Islet of Langerhans (tissue), 1 donor: ENCODE results near the gene PDE12.

Experiments used
- FAIRE-seq: peaks from one replicate; lab custom pipeline; 2011; peaks lifted over from hg19 to GRCh38; lab: Jason Lieb, UNC

The PDE12 gene, protein sequence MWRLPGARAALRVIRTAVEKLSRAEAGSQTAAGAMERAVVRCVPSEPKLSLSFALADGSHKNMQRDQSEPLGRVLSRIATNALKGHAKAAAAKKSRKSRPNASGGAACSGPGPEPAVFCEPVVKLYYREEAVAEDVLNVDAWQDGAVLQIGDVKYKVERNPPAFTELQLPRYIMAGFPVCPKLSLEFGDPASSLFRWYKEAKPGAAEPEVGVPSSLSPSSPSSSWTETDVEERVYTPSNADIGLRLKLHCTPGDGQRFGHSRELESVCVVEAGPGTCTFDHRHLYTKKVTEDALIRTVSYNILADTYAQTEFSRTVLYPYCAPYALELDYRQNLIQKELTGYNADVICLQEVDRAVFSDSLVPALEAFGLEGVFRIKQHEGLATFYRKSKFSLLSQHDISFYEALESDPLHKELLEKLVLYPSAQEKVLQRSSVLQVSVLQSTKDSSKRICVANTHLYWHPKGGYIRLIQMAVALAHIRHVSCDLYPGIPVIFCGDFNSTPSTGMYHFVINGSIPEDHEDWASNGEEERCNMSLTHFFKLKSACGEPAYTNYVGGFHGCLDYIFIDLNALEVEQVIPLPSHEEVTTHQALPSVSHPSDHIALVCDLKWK

DNA sequence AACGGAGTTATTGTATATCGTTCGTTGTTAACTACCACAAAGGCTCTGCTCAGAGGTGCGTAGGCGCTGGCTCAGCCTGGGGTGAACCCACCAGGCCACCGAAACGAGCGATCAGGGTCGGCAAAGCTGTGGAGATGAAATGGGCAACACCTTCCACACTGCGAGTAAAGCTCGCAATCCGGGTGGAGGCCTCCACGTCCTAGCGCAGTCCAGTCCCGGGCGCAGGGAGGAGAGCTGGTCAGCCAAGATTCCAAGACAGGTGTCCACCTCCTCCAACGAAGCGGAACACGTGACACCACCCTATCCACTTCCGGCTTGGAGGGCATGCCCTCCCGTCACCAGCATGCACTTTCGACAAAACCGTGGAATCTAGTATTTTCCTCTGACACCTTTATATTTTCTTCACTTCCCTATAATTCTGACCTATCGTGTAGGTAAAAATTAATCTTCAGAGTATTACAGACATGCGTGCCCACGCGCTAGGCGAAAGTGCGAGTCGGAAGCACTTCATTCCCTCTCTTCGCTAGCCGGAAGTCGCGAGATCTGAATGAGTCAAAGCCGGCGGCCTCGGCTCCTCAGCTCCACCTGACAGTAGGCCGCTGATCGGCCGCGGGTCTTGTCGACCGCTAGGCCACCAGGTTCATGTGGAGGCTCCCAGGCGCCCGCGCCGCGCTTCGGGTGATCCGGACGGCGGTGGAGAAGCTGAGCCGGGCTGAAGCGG lies at the start of gene PDE12:
TSS of gene PDE12 (plus strand) at position 537 of the 721 bp plus-strand sequence. CDS start at position 643, 106 bp downstream.
- peak; percentile 85 for FAIRE-seq

DNA sequence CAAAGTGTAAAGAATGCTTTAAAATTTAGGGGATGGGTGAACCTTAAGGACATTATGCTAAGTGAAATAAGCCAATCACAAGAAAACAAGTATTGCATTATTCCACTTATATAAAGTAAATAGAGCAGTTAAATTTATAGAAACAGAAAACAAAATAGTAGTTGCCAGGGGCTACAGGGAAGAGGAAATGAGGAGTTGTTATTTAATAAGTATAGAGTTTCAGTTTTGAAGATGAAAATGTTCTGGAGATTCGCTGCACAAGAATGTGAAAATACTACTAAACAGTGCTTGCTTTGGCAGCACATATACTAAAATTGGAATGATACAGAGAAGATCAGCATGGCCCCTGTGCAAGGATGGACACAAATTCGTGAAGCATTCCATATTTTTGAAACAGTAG lies 43.9 kb upstream of the PDE12 start:
- no peak for FAIRE-seq

DNA sequence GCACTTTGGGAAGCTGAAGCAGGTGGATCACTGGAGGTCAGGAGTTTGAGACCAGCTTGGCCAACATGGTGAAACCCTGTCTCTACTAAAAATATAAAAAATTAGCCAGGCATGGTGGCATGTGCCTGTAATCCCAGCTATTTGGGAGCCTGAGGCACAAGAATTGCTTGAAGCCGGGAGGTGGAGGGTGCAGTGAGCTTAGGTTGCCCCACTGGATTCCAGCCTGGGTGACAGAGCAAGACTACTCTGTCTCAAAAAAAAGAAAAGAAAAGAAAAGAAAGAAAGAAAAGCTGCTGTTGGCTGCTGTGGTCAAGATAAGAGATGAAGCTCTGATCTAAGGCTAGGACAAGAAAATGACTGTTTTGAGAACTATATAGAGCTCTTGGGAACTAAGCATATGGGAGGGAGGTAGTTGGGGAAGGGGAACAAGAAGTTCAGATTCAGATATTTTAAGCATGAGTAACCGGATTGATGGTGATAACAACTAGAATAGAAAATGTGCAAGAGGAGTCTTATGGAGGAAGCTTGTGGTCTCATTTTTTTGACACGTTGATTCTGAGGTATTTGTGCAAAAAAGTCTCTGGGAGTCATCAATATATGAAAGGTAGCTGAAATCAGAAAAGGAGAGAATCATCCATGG lies 37.7 kb upstream of the PDE12 start:
- FAIRE-seq = no peak

DNA sequence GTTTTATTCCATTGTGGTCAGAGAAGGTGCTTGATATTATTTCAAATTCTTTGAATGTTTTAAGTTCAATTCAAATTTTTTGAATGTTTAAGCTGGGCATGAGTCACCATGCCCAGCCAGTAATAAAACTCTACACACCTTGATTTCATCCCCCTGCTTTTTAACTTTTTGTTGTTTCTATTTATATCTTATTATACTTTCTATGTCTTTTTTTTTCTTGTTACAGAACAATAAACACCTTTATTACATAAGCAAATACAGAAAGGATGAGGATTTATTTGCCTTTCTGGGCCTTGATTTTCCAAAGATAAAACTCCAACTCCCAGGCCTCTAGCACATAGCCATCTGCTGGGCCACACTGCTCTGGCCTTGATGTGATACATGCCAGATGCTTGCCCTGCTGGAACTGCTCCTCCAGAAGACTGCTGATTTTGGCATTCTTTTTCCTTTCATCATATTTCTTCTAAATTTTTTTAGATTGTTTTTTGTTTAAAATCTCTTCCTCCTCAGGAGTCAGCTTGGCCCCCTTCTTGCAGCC lies 25.9 kb upstream of the PDE12 start:
- FAIRE-seq = no peak

DNA sequence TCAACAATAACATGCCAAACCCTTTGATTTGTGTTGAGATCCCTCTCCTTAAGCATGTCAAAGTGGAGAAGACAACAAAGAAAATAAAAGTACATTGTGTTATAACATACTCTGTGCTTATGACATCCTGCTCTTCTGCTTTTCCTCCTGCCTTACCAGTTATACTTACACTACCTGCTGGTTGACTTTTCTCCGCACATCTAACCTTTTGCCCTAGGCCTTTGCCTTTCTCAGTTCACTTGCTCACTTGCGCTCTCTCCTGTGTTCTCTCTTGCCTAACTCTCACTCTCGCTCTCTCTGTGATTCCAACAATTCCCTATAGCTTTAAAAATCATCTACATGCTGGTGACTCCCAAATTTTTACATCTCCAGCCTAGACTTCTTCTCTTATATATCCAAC lies 17.6 kb upstream of the PDE12 start:
- FAIRE-seq = no peak

DNA sequence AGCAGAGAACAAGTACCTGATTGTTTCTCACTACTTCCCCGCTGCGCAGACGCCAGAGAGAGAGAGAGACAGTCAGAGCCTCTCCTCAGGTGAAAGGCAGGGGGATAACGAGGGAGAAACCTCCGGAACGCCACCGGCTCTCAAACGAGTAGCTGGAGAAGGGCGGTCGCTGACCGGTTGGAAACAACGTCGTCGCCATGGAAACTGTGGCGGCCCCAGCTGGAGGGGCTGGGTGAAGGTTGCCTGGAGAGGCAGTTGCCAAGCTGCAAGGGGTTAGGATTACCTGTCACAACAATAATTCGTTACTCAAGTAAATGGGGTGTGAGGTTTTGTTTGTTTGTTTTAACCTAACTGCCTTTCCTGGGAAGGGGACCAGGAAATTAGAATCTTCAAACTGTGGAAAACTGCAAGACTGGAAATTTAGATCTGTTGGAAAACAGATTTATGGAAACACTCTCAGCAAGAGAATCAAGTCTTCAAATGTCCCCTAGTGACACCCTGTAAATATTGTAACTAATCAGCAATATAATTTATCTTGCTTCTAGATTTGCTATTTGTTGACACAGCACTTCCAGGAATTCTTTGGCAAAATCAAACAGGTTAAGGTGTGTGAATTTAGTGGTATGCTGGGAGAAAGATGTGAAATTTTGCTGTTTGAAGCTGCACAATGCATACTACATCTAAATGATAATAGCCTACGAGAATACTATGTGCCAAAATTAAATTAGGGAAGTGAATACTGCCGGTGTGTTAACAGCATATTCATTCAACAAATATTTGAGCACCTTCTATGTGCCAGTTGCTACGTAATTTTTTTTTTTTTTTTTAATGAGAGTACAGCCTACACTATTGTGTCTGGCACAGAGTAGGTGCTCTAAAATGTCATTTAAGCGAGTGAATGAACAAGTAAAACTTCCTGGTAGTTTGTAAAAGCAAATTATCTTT lies 11.6 kb upstream of the PDE12 start, which contains the start of gene DNAH12:
TSS of gene DNAH12 (minus strand) at position 164 of the 945 bp plus-strand sequence. CDS start 1,474 bp downstream, outside the sequence.
- FAIRE-seq = peak; percentile 96

DNA sequence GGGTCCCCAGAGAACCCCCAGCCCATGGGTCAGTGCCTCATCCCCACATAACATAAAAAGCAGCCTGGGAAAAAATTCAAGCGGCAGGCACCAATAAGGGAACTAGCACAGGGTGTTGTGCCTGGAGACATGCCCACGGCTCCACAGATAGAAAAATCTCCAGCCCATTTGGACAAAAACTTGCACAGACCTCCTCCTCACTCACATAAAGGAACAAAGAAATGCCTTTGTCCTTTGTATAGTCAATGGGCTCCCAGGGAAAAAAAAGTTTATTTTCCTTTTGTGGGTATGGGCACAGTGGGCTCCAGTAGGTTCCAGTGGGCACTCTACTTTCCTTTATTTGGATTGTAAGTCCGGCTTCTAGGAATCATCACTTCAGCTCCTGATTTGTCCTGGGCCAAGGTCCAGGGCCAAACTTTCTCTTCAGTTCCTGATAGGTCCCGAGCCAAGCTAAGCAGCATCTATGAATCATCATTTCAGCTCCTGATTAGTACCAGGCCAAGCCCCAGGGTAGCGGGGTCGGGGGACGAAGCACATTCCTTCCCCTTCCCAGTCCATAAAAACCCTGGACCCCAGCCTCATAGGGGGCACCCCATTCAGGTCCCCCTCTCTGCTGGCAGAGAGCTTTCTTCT lies 10.3 kb upstream of the PDE12 start:
- no peak for FAIRE-seq

DNA sequence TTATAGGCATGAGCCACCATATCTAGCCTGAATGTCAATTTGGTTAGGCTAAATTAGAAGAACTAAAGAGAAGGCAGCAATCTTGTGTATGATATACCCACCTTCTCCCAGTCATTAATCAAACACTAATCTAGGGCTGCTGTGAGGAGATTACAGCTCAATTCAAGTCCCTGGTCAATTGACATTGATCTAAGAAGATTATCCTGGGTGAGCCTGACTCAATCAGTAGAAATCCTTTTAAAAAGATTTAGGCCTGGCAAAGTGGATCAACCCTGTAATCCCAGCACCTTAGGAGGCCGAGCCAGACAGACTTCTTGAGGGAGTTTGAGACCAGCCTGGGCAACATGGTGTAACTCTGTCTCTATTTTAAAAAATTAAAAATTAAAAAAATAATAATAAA lies 9.5 kb upstream of the PDE12 start:
- FAIRE-seq = no peak

DNA sequence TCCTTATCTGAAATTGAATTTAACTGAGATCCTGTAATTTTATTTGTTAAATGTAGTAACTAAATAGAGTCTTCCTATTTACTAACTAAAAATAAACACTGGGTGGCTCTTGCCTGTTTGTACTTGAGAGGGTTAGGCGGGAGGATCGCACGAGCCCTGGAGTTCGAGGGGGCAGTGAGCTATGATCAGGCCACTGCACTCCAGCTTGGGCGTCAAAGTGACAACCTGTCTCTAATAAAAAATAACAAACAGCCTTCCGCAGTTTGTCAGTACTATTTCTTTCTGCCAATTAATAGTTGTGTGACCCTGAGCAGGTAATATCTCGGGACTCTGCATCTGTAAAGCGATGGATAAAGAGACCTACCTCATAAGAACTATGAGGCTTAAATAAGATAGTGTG lies 768 bp upstream of the PDE12 start:
- no peak for FAIRE-seq

DNA sequence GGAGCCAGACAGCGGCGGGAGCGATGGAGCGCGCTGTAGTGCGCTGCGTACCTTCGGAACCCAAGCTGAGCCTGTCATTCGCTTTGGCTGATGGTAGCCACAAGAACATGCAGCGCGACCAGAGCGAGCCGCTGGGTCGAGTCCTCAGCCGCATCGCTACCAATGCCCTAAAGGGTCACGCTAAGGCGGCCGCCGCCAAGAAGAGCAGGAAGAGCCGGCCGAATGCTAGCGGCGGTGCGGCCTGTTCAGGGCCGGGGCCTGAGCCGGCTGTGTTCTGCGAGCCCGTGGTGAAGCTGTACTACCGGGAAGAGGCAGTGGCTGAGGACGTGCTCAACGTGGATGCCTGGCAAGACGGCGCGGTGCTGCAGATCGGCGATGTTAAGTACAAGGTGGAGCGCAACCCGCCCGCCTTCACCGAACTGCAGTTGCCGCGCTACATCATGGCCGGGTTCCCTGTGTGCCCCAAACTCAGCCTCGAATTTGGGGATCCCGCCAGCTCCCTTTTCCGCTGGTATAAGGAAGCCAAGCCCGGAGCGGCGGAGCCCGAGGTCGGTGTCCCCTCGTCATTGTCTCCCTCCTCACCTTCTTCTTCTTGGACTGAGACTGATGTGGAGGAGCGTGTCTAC lies 498 bp downstream of the PDE12 start:
- FAIRE-seq = no peak

DNA sequence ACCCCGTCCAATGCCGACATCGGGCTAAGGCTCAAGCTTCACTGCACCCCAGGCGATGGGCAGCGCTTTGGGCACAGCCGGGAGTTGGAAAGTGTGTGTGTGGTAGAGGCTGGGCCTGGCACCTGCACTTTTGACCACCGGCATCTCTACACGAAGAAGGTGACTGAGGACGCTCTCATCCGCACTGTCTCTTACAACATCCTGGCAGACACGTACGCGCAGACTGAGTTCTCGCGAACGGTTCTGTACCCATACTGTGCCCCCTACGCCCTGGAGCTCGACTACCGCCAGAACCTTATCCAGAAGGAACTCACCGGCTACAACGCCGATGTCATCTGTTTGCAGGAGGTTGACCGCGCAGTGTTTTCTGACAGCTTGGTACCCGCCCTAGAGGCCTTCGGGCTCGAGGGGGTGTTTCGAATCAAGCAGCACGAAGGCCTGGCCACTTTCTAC lies 1.0 kb downstream of the PDE12 start:
- no peak for FAIRE-seq

DNA sequence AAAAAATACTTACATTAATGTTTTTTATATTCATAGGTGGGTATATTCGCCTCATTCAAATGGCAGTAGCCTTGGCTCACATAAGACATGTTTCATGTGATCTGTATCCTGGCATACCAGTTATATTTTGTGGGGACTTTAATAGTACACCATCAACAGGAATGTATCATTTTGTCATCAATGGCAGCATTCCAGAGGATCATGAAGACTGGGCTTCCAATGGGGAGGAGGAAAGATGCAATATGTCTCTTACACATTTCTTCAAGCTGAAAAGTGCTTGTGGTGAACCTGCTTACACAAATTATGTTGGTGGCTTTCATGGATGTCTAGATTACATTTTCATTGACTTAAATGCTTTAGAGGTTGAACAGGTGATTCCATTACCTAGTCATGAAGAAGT lies 3.5 kb downstream of the PDE12 start:
- no peak for FAIRE-seq

DNA sequence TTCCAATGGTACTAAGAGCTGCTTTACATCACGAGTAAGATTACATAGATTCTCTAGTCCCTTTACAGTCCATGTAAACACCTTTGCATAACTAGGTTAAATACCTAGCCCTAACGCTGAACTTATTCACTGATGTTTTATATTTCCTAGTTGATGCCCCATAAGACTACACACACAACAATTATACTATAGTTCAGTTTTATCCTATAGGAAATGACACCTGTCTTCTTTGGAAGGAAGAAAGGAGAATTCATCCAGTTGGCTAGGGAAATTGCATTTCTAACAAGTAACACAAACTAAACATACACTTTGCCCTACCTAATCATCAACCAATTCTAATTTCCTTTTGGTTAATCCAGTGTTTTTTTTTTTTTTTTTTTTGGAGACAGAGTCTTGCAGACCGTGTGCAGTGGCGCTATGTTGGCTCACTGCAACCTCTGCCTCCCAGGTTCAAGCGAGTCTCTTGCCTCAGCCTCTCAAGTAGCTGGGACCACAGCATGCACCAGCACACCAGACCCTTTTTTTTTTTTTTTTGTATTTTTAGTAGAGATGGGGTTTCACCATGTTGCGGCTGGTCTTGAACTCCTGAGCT lies 13.9 kb downstream of the PDE12 start:
- FAIRE-seq = peak; percentile 58

DNA sequence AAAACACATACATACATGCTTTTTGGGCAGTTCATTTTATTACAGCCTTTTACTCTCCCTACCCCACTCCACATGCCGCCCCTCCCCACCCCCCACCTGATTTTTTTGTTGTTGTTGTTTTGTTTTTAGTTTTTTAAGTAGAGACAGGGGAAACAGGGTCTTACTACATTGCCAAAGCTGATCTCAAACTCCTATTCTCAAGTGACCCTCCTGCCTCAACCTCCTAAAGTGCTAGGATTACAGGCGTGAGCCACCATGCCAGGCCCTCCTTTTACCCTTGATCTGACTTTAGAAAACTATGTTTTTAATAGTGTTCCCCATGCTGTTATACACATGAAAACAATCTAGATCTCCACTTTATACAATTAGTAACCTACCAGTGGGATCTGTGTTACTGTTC lies 14.8 kb downstream of the PDE12 start:
- no peak for FAIRE-seq

DNA sequence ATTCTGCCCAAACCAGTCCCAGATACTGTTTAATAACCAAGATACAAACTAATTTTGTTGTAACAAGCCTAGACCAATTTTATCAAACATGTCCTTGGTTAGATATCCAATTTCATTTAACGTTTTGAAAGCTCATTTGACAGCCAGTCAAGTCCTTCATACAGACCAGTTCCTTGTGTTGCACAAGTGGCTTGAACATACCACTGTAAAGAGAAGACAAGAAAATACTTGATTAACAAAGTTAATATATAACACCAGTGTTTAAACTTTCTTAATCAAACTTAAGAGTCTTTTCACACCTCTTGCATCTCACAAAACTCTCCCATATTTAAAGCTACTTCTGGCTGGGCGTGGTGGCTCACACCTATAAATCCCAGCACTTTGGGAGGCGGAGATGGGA lies 16.0 kb downstream of the PDE12 start:
- no peak for FAIRE-seq

DNA sequence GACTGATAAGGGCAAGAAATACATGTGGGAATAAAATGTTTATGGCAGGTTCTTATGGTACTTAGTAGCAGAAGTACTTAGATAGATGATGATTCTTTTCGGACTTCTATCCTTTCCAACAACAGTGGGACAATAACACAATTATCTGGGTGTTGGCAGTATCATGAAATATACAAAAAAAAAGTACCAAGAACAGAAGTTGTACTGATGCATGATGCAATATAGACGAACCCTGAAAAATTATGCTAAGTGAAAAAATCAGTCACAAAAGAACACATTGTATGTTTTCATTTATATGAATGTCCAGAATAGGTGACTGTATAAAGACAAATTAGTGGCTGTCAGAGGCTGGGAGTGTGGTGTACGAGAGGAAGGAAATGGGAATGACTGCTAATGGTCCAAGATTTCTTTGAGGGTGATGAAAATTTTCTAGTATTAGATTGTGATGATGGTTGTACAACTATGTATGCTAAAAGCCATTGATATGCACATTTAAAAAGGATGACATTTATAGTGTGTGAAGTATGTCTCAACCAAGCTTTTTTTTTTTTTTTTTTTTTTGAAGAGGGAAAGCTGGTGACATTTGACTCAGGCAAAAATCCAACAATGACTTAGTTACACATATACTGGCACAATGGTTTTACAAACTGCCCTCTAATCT lies 20.0 kb downstream of the PDE12 start:
- FAIRE-seq = peak; percentile 9

DNA sequence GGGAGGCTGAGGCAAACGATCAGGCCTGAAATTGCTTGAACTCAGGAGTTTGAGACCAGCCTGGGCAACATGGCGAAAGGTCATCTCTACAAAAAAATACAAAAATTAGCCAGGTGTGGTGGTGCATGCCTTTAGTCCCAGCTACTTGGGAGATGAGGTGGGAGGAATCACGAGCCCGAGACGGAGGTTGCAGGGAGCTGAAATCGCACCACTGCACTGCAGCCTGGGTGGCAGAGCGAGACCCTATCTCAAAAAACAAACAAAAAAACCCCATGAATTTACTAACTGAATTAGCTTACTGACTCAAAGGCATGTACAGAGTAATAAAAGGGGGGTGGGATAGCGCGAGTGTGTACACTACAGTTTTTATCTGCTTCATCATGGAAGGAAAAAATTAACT lies 21.7 kb downstream of the PDE12 start:
- FAIRE-seq = no peak

DNA sequence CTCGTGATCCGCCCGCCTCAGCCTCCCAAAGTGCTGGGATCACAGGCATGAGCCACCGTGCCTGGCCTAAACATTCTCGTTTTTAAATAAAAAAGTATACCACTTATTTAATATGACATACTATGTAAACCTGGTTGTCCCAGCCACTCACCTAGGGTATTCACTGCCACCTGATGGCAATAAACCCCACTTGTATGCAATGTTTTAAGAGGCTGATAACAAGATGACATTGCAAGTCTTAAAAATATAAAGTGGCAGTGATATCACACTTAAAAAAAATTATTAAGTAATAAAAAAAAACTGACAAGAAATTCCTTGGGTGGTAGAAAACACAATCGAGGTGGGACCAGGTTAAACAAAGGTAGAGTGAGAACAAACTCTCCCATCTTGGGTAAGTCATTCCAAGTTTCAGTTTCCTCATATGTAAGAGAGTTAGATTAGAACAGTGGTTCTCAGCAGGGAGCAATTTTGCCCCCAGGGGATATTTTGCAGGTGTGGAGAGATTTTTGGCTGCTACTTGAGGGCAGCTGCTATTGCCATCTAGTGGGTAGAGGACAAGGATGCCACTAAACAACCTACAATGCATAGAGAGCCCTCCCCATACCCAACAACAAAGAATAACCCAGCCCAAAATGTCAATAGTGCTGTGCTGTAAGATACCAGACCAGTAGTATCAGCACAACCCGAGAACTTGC lies 26.5 kb downstream of the PDE12 start:
- FAIRE-seq = no peak

DNA sequence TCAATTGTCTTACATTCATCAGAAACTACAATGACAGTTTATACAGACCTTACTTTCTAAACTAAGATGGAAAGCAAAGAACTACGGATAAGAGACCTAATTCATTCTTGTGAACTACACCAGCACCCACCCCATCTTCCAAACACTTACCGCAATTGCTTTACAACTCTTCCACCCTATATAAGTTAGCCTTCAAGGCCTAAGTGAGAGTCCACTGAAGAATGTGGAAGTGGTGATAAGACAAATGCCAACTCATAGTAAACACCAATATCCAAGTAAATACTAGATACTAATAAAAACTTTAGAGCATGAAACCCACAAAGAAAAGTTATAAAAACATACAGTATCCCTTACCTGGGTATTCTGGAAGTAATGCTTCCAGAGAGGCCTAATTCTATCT lies 27.5 kb downstream of the PDE12 start:
- no peak for FAIRE-seq
